ENCODE measurements around the gene SCFD2.

Gene SCFD2

GRCh38 chr4:52873191-52873590 is 492.7 kb downstream of the SCFD2 start:
- Mint-ChIP-seq H3K4me1 (peaks cover 89% of the 10 kb centered on the region), H3K27ac (peak overlapping the region; percentile 38 to 55 (median 43)), H3K27me3 (ENCODE audit: low read depth) (peaks cover 4% of the 10 kb centered on the region), H3K4me3 (peak overlapping the region; percentile 5 to 54 (median 38)), H3K36me3 (ENCODE audit: low read depth) (peaks cover 8% of the 10 kb centered on the region), H3K9me3 (no peaks in the 10 kb centered on the region)
- TF ChIP-seq, protein P1, sequence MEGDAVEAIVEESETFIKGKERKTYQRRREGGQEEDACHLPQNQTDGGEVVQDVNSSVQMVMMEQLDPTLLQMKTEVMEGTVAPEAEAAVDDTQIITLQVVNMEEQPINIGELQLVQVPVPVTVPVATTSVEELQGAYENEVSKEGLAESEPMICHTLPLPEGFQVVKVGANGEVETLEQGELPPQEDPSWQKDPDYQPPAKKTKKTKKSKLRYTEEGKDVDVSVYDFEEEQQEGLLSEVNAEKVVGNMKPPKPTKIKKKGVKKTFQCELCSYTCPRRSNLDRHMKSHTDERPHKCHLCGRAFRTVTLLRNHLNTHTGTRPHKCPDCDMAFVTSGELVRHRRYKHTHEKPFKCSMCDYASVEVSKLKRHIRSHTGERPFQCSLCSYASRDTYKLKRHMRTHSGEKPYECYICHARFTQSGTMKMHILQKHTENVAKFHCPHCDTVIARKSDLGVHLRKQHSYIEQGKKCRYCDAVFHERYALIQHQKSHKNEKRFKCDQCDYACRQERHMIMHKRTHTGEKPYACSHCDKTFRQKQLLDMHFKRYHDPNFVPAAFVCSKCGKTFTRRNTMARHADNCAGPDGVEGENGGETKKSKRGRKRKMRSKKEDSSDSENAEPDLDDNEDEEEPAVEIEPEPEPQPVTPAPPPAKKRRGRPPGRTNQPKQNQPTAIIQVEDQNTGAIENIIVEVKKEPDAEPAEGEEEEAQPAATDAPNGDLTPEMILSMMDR (IDR thresholded peaks at IDR 0.05; ENCODE audit: unreplicated experiment in 3 of 3), result no peak

GRCh38 chr4:52870225-52870624 is 495.6 kb downstream of the SCFD2 start:
- H3K9me3 Mint-ChIP-seq, result no peaks in the 10 kb centered on the region
- peak overlapping the region in 1 of 3 experiments; percentile 50 for H3K4me3 Mint-ChIP-seq
- H3K4me1 Mint-ChIP-seq, result peaks cover 91% of the 10 kb centered on the region
- peaks cover 4% of the 10 kb centered on the region for H3K27me3 Mint-ChIP-seq (ENCODE audit: low read depth)
- H3K36me3 Mint-ChIP-seq (ENCODE audit: low read depth), result peaks cover 31% of the 10 kb centered on the region
- TF ChIP-seq, protein P1 (IDR thresholded peaks at IDR 0.05; ENCODE audit: unreplicated experiment in 3 of 3), result no peak
- peak overlapping the region; percentile 87 to 91 (median 89) for H3K27ac Mint-ChIP-seq

GRCh38 chr4:52869656-52870055 is 496.2 kb downstream of the SCFD2 start:
- TF ChIP-seq, protein P1 (IDR thresholded peaks at IDR 0.05; ENCODE audit: unreplicated experiment in 3 of 3), result no peak
- Mint-ChIP-seq H3K27me3 (ENCODE audit: low read depth) (peaks cover 3% of the 10 kb centered on the region), H3K27ac (peak overlapping the region; percentile 87 to 91 (median 89)), H3K9me3 (no peaks in the 10 kb centered on the region), H3K36me3 (ENCODE audit: low read depth) (peaks cover 36% of the 10 kb centered on the region), H3K4me3 (peak overlapping the region in 1 of 3 experiments; percentile 50), H3K4me1 (peaks cover 91% of the 10 kb centered on the region)

DNA sequence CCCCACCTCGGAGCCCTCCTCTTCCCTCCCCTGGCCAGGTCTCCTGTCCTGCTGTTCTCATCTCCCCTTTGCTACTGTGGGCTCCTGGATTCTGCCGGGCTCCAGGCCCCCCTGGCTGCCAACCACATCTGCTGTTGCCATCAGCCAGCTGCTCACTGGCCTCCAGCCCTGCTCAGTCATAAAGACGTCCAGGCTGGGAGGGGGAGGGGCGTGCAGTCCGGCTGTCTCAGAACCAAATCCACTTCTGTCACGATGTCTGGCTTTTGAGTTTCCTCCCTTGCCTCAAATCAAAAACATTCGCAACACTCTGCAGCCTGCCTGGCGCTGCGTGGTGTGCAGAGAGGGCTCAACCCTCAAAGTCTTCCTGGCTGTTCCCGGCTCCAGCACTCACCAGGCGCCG is 496.7 kb downstream of the SCFD2 start:
- Mint-ChIP-seq H3K9me3 (no peaks in the 10 kb centered on the region), H3K27me3 (ENCODE audit: low read depth) (no peaks in the 10 kb centered on the region)
- TF ChIP-seq, protein P1 (IDR thresholded peaks at IDR 0.05; ENCODE audit: unreplicated experiment in 3 of 3), result no peak

GRCh38 chr4:52868133-52868532 is 497.7 kb downstream of the SCFD2 start:
- Mint-ChIP-seq H3K9me3 (no peaks in the 10 kb centered on the region), H3K4me3 (peak overlapping the region; percentile 15 to 64 (median 39)), H3K36me3 (ENCODE audit: low read depth) (peaks cover 50% of the 10 kb centered on the region), H3K27me3 (ENCODE audit: low read depth) (no peaks in the 10 kb centered on the region), H3K27ac (peak overlapping the region; percentile 86 to 89 (median 87)), H3K4me1 (peaks cover 87% of the 10 kb centered on the region)
- TF ChIP-seq, protein P1 (IDR thresholded peaks at IDR 0.05; ENCODE audit: unreplicated experiment in 3 of 3), result peak in 2 of 3 experiments; percentile 9 to 22

More for the DNA sequence above, 496.7 kb downstream of the SCFD2 start:
- peak overlapping the region; percentile 87 to 91 (median 89) for H3K27ac Mint-ChIP-seq
- peaks cover 90% of the 10 kb centered on the region for H3K4me1 Mint-ChIP-seq
- H3K4me3 Mint-ChIP-seq, result peak overlapping the region in 2 of 3 experiments; percentile 63 to 73
- peaks cover 41% of the 10 kb centered on the region for H3K36me3 Mint-ChIP-seq (ENCODE audit: low read depth)

DNA sequence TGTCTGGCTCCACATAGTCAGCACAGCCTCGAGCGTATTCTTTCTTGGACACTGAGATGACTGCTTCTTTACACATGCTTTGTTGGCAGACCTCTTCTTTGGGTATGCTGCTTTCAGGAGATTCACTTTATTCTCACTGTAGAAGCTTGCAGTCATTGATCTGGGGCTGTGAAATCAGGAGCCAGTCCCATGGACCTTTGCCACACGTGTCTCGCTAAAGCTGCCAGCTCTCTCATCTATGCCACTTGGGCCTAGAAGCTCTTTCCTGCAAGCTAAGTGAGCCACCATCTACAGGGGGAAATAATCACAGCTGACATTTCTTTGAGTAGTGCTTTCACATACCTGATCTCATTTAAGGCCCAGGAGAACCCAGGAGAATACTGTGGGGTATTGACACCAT is 498.7 kb downstream of the SCFD2 start:
- Mint-ChIP-seq H3K27me3 (ENCODE audit: low read depth) (no peaks in the 10 kb centered on the region), H3K9me3 (no peaks in the 10 kb centered on the region), H3K27ac (peak overlapping the region; percentile 86 to 89 (median 87)), H3K36me3 (ENCODE audit: low read depth) (peaks cover 54% of the 10 kb centered on the region), H3K4me1 (peaks cover 79% of the 10 kb centered on the region), H3K4me3 (peak overlapping the region in 2 of 3 experiments; percentile 40 to 75)
- TF ChIP-seq, protein P1 (IDR thresholded peaks at IDR 0.05; ENCODE audit: unreplicated experiment in 3 of 3), result no peak

Data from nephron (organoid).